KG1 (cell line): ENCODE data around the gene CGB5.
"Not testable (repeated sequence)": the region's sequence is repeated elsewhere in the genome, so short reads cannot be mapped to it uniquely, and the experiment has no call there.

Experiments used
- DNase-seq: peaks from one replicate; lab custom pipeline; 2025; lab: John Stamatoyannopoulos, UW

Gene CGB5

GRCh38 chr19:49043548-49043947 lies at the start of gene CGB5:
CGB5 (plus strand) TSS chr19:49043848; CDS start chr19:49044210, 362 bp downstream.
- DNase-seq, result not testable (repeated sequence)

- no peak for DNase-seq
These were observed 49.6 kb upstream of the CGB5 start for GRCh38 chr19:48994035-48994386.

- DNase-seq, result peak; percentile 3
These were observed 45.7 kb upstream of the CGB5 start for GRCh38 chr19:48997972-48998371.

- peak; percentile 56 for DNase-seq
These were observed 43.9 kb upstream of the CGB5 start for GRCh38 chr19:48999481-49000325.

GRCh38 chr19:49004133-49004532 lies 39.5 kb upstream of the CGB5 start:
- no peak for DNase-seq

GRCh38 chr19:49004964-49005614 lies 38.6 kb upstream of the CGB5 start:
- no peak for DNase-seq

GRCh38 chr19:49006905-49007304 lies 36.7 kb upstream of the CGB5 start:
- DNase-seq, result no peak

- DNase-seq, result no peak
These were observed 33.8 kb upstream of the CGB5 start for GRCh38 chr19:49009828-49010227.

GRCh38 chr19:49010453-49010852 lies 33.2 kb upstream of the CGB5 start:
- DNase-seq, result no peak

- no peak for DNase-seq
These were observed 32.5 kb upstream of the CGB5 start for GRCh38 chr19:49011194-49011593.

- no peak for DNase-seq
These were observed 29.4 kb upstream of the CGB5 start for GRCh38 chr19:49014123-49014869.

- no peak for DNase-seq
These were observed 28.8 kb upstream of the CGB5 start for GRCh38 chr19:49014870-49015255.

- no peak for DNase-seq
These were observed 27.4 kb upstream of the CGB5 start for GRCh38 chr19:49016067-49016839.

GRCh38 chr19:49017041-49017665 lies 26.5 kb upstream of the CGB5 start, which contains the start of gene LHB:
LHB (minus strand) TSS chr19:49017091; CDS start chr19:49017081, 10 bp downstream.
- no peak for DNase-seq

- DNase-seq, result peak; percentile 35
These were observed 25.8 kb upstream of the CGB5 start for GRCh38 chr19:49017666-49018351.

- not testable (repeated sequence) for DNase-seq
These were observed 25.0 kb upstream of the CGB5 start for GRCh38 chr19:49018388-49019241.

- no peak for DNase-seq
These were observed 24.3 kb upstream of the CGB5 start for GRCh38 chr19:49019242-49019932.

- no peak for DNase-seq
These were observed 23.3 kb upstream of the CGB5 start for GRCh38 chr19:49020342-49020741.
